Osteocyte (in vitro differentiated cells): ENCODE results near the gene STUB1. TPM values are rescaled to one million over a fixed set of nuclear protein-coding genes. Genes with fewer than 3 reads are reported as not detected.

Experiments
- DNase-seq: peaks from one replicate; pipeline ENCODE4 v3.0.0; 2021; ENCODE audit warnings: mixed read lengths; ENCODE audit not compliant: unreplicated experiment; ENCODE audit errors: extremely low spot score
- H3K27ac Mint-ChIP-seq: one replicate; pipeline ENCODE4 v1.8.0; 2021; ENCODE audit warnings: mild to moderate bottlenecking, mixed read lengths; ENCODE audit not compliant: unreplicated experiment
- H3K27me3 Mint-ChIP-seq: one replicate; pipeline ENCODE4 v1.8.0; 2021; ENCODE audit warnings: mixed read lengths; ENCODE audit not compliant: unreplicated experiment
- H3K36me3 Mint-ChIP-seq: one replicate; pipeline ENCODE4 v1.8.0; 2021; ENCODE audit warnings: mixed read lengths; ENCODE audit not compliant: unreplicated experiment
- H3K4me1 Mint-ChIP-seq: one replicate; pipeline ENCODE4 v1.8.0; 2021; ENCODE audit warnings: mixed read lengths; ENCODE audit not compliant: unreplicated experiment
- H3K4me3 Mint-ChIP-seq: one replicate; pipeline ENCODE4 v1.8.0; 2021; ENCODE audit warnings: mild to moderate bottlenecking, moderate library complexity, mixed read lengths; ENCODE audit not compliant: unreplicated experiment
- H3K9me3 Mint-ChIP-seq: one replicate; pipeline ENCODE4 v1.8.0; 2021; ENCODE audit warnings: mixed read lengths; ENCODE audit not compliant: unreplicated experiment
- CTCF ChIP-seq: fragments of 200-600 bp; sonication (generic); IDR thresholded peaks from 2 replicates; pipeline ENCODE4 v1.5.0; 2021; ENCODE audit warnings: antibody characterized with exemption, mild to moderate bottlenecking, moderate library complexity
- total RNA-seq: library from RNA; stranded (reverse); gene quantifications from 2 replicates; pipeline ENCODE4 v1.2.1, GENCODE V29; 2021

Gene STUB1
- total RNA-seq, 1 donor from 2014 or later = 109 TPM

- no peak overlapping the region for H3K27ac Mint-ChIP-seq
- no peak for TF ChIP-seq CTCF
- H3K9me3 Mint-ChIP-seq = no peaks in the 10 kb centered on the region
- H3K27me3 Mint-ChIP-seq = no peaks in the 10 kb centered on the region
- DNase-seq = peak; percentile 84
- peaks cover 2% of the 10 kb centered on the region for H3K36me3 Mint-ChIP-seq
- H3K4me1 Mint-ChIP-seq = no peaks in the 10 kb centered on the region
- no peak overlapping the region for H3K4me3 Mint-ChIP-seq
Observed at GRCh38 chr16:729768-730665, 49.8 kb downstream of the STUB1 start.

GRCh38 chr16:730666-731509 lies 50.7 kb downstream of the STUB1 start:
- H3K9me3 Mint-ChIP-seq = no peaks in the 10 kb centered on the region
- no peak overlapping the region for H3K4me3 Mint-ChIP-seq
- H3K36me3 Mint-ChIP-seq = peaks cover 7% of the 10 kb centered on the region
- TF ChIP-seq CTCF = no peak
- H3K27me3 Mint-ChIP-seq = no peaks in the 10 kb centered on the region
- no peaks in the 10 kb centered on the region for H3K4me1 Mint-ChIP-seq
- peak; percentile 80 for DNase-seq
- H3K27ac Mint-ChIP-seq = no peak overlapping the region

- peaks cover 7% of the 10 kb centered on the region for H3K36me3 Mint-ChIP-seq
- no peak overlapping the region for H3K4me3 Mint-ChIP-seq
- no peaks in the 10 kb centered on the region for H3K9me3 Mint-ChIP-seq
- no peak overlapping the region for H3K27ac Mint-ChIP-seq
- H3K4me1 Mint-ChIP-seq = no peaks in the 10 kb centered on the region
- H3K27me3 Mint-ChIP-seq = no peaks in the 10 kb centered on the region
- TF ChIP-seq CTCF = no peak
- no peak for DNase-seq
Observed at GRCh38 chr16:732332-732731, 52.1 kb downstream of the STUB1 start.

Other genes with a start within 250 kb of the STUB1 start
- gene CAPN15, start 152.7 kb upstream of the STUB1 start, total RNA-seq = 38.3 and 39.9 TPM in 2 replicates
- gene PRR35, start 120.0 kb upstream of the STUB1 start, total RNA-seq = not detected in 2 replicates
- 0.57 and 1.7 TPM in 2 replicates for gene NHLRC4, start 113.4 kb upstream of the STUB1 start, total RNA-seq
- 62.0 and 63.6 TPM in 2 replicates for gene PIGQ, start 110.4 kb upstream of the STUB1 start, total RNA-seq
- gene RAB40C, start 90.3 kb upstream of the STUB1 start, total RNA-seq = 17.1 and 20.0 TPM in 2 replicates
- gene WFIKKN1, start 49.4 kb upstream of the STUB1 start, total RNA-seq = 0.47 and 0.56 TPM in 2 replicates
- gene METTL26, start 44.1 kb upstream of the STUB1 start, total RNA-seq = 58.2 and 69.8 TPM in 2 replicates
- gene MCRIP2, start 38.6 kb upstream of the STUB1 start, total RNA-seq = 11.3 and 14.8 TPM in 2 replicates
- gene WDR90, start 31.0 kb upstream of the STUB1 start, total RNA-seq = 28.2 and 38.9 TPM in 2 replicates
- gene RHOT2, start 12.3 kb upstream of the STUB1 start, total RNA-seq = 125 and 126 TPM in 2 replicates
- 3.6 and 5.4 TPM in 2 replicates for gene RHBDL1, start 4.7 kb upstream of the STUB1 start, total RNA-seq
- gene JMJD8, start 3.9 kb downstream of the STUB1 start, total RNA-seq = 57.6 and 62.1 TPM in 2 replicates
- 19.4 and 19.9 TPM in 2 replicates for gene WDR24, start 10.0 kb downstream of the STUB1 start, total RNA-seq
- 0.32 and 0.44 TPM in 2 replicates for gene FBXL16, start 25.4 kb downstream of the STUB1 start, total RNA-seq
- 48.2 and 49.7 TPM in 2 replicates for gene METRN, start 34.7 kb downstream of the STUB1 start, total RNA-seq
- gene ANTKMT, start 40.7 kb downstream of the STUB1 start, total RNA-seq = 41.5 and 41.7 TPM in 2 replicates
- 2.6 and 3.1 TPM in 2 replicates for gene CCDC78, start 46.0 kb downstream of the STUB1 start, total RNA-seq
- gene HAGHL, start 46.7 kb downstream of the STUB1 start, total RNA-seq = 11.3 and 17.3 TPM in 2 replicates
- 31.4 and 31.5 TPM in 2 replicates for gene CIAO3, start 60.6 kb downstream of the STUB1 start, total RNA-seq
- gene MSLN, start 80.3 kb downstream of the STUB1 start, total RNA-seq = 0.19 and 0.21 TPM in 2 replicates
- 20.8 and 24.3 TPM in 2 replicates for gene RPUSD1, start 108.0 kb downstream of the STUB1 start, total RNA-seq
- gene CHTF18, start 108.2 kb downstream of the STUB1 start, total RNA-seq = 19.3 and 25.4 TPM in 2 replicates
- not detected in 2 replicates for gene GNG13, start 120.3 kb downstream of the STUB1 start, total RNA-seq